Activated effector memory CD4-positive, alpha-beta T cell treated with anti-CD3 and anti-CD28 coated beads, Interleukin-2, amount 50 U/mL, for 16 hours (primary cell): ENCODE results near the gene TIMM44.
A peak's percentile ranks its signal among the peaks of the same experiment; 100 is the strongest.
"Not testable (repeated sequence)": the region's sequence is repeated elsewhere in the genome, so short reads cannot be mapped to it uniquely, and the experiment has no call there.

Experiments used
- DNase-seq: peaks from one replicate; pipeline ENCODE4 v3.0.0-alpha.2; 2020

The TIMM44 gene

DNA sequence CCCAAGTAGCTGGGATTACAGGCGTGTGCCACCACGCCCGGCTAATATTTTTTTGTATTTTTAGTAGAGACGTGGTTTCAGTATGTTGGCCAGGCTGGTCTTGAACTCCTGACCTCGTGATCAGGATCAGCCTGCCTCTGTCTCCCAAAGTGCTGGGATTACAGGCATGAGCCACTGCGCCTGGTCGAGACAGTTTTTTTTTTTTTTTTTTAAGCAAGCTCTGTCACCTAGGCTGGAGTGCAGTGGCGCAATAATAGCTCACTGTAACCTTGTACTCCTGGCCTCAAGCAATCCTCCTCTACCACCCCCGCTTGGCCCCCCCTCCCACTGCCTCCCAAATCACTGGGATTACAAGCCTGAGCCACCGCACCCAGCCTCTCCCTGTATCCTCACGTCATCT is 46.2 kb downstream of the TIMM44 start:
- no peak for DNase-seq

DNA sequence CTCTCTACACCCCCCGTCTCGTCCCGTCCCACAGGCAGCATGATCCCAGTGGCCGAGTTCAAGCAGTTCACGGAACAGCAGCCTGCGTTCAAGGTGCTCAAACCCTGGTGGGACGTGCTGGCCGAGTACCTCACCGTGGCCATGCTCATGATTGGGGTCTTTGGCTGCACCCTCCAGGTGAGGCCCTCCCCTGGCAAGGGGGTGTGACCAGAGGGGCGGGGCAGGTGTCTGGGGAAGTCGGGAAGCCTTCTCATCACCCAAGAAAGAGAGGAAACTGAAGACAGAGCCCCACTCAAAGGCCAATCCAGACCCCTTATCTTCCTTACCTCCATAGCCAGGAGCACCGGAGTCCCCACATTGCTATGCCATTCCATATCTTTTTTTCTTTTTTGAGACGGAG is 47.9 kb downstream of the TIMM44 start:
- no peak for DNase-seq

DNA sequence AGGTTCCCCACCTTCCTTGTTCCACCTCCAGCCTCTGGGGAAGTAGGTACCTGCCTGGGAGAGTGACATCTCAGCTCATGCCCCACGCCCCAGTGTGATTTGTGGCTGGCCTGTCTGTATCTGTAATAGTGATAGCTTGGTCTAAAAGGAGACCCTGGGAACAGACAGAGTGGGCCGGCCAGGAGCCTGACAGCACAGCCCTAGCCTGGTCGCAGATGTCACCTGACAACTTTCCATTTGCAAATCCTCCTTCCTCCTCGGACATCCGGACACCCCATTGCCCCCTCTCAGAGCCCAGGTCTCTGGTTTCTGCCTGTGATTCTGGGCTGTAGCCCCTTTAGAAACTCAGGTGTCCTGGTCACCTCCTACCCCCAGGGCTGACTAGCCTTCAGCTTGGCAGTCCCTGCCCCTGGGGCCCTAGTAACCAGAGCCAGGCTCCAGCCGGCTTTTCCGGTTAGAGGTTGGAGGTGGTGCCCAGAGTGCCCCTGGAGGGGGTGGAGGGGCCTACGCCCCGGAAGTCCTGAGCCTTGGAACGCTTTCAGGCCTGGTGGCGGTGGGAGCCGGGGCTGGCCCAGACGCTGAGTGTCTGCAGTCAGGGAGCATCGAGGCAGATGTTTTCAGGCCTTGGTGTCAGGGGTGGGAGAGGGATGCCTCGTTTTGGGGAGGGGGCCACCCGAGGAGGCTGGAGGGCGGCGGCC is 48.7 kb downstream of the TIMM44 start:
- no peak for DNase-seq

DNA sequence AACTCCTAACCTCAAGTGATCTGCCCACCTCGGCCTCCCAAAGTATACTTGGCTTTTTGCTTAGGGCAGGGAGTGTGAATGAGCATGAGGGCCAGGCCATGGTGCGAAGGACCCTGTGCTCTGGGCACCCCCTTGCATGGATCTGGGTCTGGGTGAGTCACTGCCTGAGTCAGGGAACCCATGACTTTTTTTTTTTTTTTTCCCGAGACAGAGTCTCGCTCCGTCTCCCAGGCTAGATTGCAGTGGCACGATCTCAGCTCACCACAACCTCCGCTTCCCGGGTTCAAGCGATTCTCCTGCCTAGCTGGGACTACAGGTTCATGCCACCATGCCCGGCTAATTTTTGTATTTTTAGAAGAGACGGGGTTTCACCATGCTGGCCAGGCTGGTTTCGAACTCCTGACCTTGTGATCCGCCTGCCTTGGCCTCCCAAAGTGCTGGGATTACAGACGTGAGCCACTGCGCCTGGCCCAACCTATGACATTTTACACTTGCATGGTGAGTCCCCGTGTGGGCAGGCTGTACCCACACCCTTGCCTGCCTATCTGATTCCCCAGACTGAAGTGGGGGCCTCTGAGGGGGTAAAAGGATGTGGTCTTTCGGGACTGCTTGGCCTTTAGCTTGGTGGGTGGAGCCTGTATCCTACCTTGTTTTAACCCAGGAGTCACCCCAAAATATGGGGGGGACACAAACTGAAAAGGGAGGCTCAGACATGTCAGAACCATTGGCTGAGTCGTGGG is 49.9 kb downstream of the TIMM44 start:
- DNase-seq = not testable (repeated sequence)

DNA sequence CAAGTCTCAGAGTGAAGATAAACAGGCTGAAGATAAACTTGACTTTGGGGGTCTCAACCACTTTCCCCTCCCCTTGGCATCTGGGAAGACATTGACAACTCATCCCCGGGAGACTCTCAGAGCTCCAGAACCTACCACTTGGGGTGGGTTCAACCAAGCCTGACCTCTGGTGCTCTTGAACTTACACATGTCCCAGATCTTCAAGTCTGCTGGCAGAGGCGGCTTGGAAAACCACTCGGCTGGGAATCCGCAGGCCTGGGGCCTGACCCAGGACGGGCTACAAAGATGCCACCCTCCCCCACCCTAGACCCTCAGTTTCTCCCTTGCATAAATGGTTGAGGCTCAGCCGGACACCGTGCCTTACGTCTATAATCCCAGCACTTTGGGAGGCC is 54.6 kb downstream of the TIMM44 start:
- no peak for DNase-seq

DNA sequence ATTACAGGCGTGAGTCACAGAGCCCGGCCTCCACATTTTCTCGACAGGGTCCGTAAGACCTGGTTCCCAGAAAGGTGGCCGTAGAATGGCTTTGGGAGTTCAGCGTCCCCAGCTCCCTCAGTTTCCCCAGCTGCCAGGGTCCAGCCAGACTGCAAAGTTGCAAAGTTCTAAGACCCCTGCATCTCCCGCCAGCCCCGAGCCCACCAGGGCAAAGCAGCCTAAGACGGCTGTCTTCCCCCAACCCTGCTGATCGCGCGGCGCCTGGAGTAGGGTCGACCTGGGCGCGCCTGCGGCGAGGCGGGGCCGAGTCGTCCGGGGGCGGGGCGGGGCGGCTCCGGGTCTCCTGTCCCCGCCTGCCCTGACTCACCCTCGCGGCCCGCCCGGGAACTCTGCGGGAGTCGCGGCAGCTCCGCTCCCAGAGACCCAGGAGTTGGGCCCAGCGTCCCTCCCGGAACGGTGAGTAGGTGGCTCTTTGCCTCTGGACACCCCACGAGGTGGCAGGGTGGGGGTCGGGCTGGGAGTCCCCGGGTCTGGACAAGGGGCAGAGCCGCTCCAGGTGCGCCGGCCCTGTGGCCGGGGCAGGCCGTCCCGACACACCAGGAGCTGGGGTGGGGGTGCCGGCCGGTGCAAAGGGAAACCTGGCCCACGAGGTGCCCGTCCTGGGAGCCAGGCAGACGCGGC is 55.2 kb downstream of the TIMM44 start, which contains the start of gene LRRC8E:
TSS of gene LRRC8E (plus strand) at position 366 of the 681 bp plus-strand sequence. CDS start 7,094 bp downstream, outside the sequence.
- DNase-seq = peak; percentile 76

DNA sequence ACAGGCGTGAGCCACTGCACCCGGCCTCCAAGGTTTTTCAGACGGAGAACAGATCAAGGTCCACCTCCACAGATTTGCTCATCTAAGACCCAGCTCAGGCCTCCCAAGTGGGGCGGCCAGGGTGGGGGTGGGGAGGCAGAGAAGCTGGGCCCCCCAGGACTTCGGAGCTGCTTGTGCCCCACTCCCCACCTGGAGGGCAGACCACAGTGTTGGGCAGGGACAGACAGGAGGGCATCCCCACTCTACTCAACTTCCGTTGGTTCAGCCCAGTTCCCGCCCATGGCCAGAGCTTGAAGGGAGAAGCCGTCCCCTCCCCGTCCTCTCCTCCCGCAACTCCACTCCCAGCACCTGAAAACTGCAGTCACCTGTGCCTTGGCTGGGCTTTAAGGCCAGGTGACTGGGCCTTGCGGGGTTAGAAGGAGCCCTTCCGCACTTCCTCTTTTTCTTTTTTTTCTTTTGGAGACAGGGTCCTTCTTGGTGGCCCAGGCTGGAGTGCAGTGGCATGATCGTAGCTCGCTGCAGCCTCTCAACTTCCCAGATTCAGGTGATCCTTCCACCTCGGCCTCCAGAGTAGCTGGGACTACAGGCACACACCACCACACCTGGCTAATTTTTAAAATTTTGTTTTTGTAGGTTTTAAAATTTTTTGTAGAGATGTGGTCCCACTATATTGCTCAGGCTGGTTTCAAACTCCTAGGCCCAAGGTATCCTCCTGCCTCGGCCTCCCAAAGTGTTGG is 55.9 kb downstream of the TIMM44 start:
- no peak for DNase-seq

DNA sequence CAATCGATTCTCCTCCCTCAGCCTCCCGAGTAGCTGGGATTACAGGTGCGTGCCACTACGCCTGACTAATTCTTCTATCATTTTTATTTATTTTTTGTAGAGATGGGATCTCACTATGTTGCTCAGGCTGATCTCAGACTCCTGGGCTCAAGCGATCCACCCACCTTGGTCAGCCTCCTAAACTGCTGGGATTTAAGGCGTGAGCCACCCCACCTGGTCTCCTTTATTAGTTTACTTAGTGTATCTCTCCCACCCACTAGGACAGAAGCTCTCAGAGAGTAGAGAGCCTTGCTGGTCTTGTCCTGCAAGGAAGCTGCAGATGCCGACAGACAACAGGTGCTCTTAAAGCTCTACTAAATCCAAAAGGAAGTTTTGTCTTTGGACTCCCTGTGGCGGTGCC is 57.6 kb downstream of the TIMM44 start:
- no peak for DNase-seq

DNA sequence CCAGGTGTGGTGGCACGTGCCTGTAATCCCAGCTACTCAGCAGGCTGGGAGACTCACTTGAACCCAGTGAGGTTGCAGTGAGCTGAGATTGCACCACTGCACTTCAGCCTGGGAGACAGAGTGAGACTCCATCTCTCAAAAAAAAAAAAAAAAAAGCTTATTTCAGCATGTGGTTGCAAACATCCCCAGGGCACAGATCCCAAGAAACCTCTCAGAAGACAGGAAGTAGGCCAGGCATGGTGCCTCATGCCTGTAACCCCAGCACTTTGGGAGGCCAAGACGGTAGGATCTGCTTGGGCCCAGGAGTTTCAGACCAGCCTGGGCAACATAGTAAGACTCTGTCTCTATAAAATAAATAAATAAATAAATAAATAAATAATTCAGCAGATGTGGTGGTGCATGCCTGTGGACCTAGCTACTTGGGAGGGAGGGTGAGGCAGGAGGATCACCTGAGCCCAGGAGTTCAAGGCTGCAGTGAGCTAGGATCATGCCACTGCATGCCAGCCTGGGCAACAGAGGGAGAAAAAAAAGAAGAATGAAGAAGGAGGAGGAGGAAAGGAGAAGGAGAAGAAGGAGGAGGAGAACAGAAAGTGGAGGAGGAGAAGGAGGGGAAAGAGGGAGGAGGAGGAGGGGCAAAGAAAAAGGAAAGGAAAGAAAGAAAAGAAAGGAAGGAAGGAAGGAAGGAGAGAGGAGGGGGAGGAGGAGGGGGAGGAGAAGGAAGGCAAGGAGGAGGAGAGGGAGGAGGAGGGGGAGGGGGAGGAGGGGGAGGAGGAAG is 59.5 kb downstream of the TIMM44 start:
- no peak for DNase-seq

DNA sequence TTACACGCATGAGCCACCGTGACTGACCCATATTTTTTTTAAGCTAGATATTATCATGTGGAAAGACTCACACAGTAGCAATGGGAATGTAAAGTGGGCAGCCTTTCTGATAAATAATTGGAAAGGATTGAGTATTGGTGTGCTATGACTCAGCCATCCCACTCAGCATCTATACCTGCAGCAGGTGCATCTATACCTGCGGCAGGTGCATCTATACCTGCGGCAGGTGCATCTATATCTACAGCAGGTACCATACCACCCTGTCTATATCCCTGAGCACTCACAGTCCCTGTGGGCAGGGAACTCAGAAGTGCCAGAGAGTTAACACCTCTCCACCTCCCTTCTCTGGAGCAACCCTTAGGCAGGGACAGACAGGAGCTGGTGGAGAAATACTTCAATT is 60.4 kb downstream of the TIMM44 start:
- DNase-seq = no peak

DNA sequence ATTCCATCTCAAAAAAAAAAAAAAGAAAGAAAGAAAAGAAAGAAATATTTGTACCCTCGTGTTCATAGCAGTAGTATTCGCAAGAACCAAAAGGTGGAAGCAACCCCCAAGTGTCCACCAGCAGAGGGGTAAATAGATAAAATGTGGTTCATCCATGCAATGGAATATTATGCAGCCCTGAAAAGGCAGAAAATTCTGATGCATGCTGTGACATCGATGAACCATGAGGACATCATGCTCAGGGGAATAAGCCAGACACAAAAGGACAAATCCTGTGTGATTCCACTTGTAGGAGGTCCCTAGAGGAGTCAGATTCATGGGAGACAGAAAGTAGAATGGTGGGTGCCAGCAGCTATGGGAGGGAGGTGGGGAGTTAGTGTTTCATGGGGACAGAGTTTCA is 61.6 kb downstream of the TIMM44 start:
- DNase-seq = no peak

DNA sequence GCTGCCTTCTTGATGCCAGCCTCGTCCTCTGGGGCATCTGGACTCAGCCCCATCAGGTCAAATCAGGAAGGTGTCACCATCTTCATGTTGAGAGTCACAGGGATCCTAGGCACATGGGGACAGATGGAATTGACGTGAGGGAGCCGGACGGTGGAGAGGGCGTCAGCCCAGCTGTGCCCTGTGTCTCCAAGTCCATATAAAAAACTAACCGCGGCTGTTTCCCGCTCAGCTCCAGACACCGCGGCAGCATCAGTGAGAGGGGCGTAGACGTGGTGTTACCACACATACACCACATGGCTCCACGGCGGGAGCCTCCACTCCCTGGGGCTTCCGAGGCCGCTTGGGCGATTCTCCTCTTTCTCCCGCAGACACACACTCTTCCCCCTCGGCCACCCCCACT is 63.6 kb downstream of the TIMM44 start:
- no peak for DNase-seq

DNA sequence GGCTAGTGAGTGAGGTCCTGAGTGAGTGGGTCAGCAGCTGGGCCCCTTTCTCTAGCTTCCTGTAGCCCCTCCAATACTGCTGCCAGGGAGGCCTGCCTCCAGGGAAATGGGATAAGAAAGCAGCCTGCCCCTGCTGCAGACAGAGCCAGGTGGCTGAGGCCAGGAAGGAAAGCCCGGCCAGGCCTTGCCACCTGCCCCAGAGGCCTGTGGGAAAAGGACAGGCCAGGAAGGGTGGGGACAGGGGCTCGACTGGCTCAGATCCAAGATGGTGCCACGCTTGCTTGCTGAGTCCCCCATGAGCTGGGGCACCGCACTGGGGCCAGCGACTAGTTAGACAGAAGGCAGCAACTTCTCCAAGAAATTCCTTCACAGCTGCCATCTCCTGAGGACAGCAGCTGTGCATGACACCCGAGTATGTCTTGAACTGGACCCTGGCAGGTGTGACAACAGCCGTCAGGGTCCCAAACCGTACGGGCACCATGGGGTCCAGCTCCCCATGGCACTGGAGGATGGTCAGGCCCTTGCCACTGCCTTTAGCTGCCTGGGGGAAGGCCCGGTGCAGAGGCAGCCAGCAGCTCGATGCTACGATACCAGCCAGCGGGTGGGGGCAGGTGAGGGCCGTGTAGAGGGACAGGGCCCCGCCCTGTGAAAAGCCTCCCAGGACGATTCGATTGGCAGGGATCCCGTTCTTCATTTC is 64.2 kb downstream of the TIMM44 start:
- DNase-seq = no peak

DNA sequence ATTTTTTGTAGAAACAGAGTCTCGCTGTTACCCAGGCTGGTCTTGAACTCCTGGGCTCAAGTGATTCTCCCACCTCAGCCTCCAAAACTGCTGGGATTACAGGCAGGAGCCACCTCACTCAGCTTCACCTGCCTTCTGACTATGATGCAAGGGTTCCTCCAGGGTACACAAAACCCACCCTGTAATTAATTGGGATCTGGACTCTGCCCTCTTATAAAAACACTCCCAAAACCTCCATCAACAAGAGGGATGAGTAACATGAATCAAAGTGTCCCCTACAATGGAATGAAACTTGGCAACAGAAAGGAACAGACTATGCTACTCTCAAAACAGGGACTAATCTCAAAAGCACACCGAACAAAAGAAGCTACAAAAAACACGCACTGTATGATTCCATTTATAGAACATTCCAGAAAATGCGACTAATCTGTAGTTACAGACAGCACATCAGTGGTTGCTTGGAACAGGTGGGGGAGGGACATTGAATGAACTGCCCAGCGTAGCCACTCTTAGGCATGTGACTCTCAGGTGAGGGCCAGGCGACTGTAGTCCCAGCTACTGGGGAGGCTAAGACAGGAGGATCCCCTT is 66.1 kb downstream of the TIMM44 start:
- no peak for DNase-seq
